UCSD-AML1 (cell line): ENCODE results near the gene BRICD5.

Experiments used
- DNase-seq: peaks from one replicate; lab custom pipeline; 2025; ENCODE audit not compliant: unreplicated experiment; lab: John Stamatoyannopoulos, UW

The BRICD5 gene

GRCh38 chr16:2237493-2238149 lies 27.0 kb upstream of the BRICD5 start:
- no peak for DNase-seq

DNA sequence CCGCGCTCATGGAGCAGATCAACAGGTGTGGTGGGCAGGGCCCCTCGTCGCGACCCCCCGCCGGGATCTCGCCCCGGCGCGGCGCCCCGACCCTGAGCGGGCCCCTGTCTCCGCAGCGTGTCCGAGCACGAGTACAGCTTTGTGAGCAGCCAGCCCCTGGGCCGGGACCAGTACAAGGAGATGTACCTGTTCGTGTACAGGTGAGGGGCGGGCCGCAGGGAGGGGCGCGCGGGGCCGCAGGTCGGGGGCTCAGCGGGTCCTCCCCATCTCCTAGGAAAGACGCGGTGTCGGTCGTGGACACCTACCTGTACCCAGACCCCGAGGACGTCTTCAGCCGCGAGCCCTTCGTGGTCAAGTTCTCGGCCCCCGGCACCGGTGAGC lies 26.4 kb upstream of the BRICD5 start:
- DNase-seq: no peak

- DNase-seq: no peak
Measured at GRCh38 chr16:2236337-2237101, 25.9 kb upstream of the BRICD5 start, which contains the start of gene DNASE1L2. Gene DNASE1L2 (plus strand): TSS chr16:2236444. CDS start chr16:2236817, 373 bp downstream.

DNA sequence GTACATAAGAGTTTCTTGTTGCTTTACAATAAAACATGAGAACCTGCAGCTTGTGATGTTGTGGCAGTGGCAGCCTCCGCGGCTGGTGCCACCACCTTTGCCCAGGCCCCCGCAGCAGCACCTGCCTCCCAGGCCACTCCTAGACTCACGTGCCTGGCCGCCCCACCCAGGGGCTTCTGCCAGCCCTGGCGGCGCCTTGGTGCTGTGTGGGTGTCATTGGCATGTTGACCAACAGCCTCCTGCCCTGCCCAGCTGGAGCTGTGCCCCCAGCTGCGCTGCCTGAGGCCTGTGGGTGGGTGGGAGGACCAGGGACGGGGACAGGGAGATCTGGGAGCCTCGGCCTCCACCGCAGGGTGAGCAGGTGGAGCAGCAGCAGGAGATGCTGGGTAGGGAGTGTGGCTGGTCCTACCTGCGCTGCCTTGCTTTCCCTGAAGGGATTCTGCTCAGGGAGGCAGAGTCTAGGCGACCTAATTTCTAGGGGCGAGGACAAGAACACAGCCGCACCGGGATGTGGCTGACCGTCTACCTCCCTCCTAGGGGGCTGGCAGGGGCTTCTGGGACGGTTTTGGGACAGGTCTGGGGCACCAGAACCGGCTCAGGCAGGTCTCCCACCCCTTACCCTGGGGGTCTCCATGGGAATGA lies 25.2 kb upstream of the BRICD5 start:
- DNase-seq: no peak

- DNase-seq: no peak
Measured at GRCh38 chr16:2235234-2235651, 24.6 kb upstream of the BRICD5 start.

- no peak for DNase-seq
Measured at GRCh38 chr16:2234813-2235170, 24.1 kb upstream of the BRICD5 start.

- DNase-seq: no peak
Measured at GRCh38 chr16:2233872-2234812, 23.5 kb upstream of the BRICD5 start.

DNA sequence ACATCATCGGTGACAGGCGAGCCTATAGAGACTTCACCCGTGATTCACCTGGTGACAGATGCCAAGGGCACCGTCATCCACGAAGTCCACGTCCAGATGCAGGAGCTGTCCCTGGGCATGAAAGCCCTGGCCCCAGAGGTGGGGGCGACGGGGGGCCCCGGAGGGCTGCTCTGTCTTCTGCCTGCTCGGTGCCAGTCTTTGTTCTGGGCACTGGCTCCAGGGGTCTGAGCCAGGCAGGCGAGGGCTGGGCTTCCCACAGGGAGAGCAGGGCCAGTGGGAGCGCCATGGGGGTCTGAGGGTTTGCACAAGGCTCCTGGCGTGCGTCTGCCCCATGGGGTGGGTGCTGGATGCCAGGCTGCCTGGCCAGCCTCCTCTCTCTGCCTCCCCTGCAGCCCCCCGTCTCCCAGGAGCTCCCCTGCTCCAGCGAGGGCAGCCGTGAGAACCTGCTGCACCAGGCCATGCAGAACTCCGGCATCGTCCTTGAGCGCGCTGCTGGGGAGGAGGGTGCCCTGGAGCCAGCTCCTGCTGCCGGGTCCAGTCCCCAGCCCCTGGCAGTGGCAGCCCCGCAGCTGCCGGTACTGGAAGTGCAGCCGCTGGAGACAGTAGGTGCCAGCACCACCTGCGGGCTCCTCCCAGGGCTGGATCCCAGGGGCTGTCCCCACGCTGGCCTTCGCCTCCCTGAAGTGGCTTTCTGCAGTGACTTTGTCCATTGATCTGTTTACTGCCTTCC lies 22.5 kb upstream of the BRICD5 start:
- DNase-seq: no peak

DNA sequence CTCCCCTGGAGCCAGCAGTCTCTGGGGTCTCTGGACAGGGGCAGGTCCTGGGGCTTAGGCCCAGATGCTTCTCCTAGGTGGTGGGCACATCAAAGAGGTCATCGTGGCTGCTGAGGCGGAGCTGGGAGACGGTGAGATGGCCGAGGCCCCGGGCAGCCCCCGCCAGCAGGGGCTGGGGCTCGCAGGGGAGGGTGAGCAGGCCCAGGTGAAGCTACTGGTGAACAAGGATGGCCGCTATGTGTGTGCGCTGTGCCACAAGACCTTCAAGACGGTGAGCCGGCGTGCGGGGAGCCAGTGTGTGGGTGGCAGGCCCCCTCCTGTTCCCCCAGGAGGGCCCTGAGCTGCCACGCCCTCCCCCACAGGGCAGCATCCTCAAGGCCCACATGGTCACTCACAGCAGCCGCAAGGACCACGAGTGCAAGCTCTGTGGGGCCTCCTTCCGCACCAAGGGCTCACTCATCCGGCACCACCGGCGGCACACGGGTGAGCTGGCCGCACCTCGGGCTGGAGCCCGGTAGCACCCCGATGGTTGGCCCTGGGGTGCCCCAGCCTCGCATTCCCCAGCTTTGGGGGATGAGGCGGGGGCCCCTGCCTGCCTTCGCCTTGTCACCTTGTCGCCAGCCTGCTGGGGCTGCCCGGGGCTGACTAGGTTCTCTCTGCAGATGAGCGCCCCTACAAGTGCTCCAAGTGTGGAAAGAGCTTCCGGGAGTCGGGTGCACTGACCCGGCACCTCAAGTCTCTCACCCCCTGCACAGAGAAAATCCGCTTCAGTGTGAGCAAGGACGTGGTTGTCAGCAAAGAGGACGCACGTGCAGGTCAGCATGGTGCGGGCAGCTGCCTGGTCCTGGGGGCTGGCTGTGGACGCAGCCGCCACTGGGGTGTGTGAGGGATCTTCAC lies 21.7 kb upstream of the BRICD5 start:
- no peak for DNase-seq

- DNase-seq: no peak
Measured at GRCh38 chr16:2231016-2231931, 20.6 kb upstream of the BRICD5 start.

DNA sequence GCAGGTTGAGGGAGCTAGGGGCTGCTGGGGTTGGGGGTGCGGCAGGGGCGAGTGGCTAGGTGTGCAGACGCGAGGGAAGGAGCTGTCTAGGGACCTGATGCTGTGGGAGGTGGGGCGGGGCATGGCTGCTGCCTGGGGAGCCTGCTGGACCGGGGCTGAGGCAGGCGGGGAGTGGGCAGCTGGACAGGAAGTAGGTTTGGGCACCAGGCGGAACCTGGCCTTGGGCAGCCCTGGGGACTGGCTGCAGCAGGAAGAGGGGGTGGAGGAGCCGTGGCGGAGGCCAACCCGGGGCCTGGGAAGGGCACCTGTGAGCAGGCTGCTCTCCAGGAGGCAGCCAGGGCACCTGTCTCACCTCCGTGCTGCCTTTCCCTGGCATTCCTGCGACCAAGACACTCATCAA lies 19.7 kb upstream of the BRICD5 start:
- no peak for DNase-seq

DNA sequence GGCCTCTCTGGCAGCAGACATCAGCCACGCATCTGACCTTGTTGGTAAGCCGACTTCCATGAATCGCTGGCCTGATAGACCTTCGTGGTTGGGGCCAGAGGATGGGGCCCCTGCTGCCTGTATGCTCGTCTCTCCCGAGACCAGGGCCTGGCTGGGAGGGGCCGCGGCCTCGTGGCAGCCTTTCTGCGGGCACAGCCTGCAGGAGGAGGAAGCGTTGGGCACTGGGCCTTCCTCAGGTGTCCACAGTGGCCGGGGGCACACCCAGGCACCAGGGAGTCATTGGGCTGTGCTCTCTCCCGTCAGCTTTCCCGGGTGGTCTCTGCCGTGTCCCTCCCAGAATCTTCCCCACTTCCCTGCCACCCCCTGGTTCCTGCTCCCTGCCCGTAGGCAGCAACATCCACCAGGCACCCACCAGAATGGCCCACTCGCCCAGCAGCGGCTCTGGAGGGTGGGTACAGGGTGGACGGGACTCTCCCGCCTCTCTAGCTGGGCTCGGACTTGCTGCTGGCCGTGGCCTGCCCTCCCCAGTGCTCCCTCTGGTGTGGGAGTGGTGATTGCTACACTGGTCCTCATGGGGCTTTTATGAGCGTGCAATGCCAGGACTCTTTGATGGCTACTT lies 19.1 kb upstream of the BRICD5 start:
- no peak for DNase-seq

DNA sequence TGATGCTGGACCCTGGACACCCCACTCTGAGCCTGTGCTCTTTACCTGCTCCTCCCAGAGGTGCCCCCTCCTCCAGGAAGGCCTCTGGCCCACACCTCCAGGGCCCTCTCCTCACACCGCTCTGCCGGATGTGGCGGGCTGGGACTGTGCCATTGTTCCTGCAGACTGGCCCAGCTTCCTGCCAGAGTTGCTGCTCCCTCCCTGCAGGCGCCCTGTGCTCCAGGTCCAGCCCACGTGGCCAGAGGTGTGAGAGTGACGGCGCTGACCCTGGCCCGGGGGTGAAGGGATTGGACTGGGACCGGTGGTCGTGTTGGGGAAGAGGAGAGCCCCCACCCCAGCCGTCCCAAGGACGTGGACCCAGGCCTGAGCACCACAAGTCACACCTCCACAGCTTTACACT lies 18.4 kb upstream of the BRICD5 start:
- DNase-seq: no peak

DNA sequence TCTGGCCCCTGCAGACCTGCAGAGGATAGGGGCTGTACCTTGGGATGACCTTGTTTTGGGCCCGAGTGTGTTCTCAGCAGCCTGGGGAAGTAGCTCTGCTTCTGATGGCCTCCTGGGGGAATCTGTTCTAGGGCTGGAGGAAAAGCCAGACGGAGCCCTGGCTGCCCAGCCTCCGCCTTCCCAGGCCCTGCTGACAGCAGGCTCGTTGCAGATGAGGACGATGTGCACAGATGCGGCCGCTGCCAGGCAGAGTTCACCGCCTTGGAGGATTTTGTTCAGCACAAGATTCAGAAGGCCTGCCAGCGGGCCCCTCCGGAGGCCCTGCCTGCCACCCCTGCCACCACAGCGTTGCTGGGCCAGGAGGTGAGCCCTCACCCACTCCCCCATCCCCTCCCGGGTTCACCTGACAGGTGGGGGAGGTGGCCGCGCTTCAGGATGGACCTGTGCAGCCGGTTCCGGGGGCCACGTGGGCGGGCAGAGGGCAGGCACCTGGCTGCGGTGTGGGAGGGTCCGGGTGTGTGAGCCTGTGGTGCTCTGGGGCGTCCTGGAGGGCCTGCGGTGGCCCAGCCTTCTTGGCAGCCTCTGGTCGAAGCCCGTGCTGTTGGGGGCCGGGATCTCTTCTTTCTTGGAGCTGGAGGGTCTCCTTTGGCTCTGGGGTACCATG lies 17.6 kb upstream of the BRICD5 start:
- no peak for DNase-seq

- DNase-seq: no peak
Measured at GRCh38 chr16:2226918-2227317, 16.3 kb upstream of the BRICD5 start.

GRCh38 chr16:2226245-2226793 lies 15.7 kb upstream of the BRICD5 start:
- DNase-seq: no peak

GRCh38 chr16:2223942-2224486 lies 13.4 kb upstream of the BRICD5 start:
- DNase-seq: peak; percentile 55
